H1 (cell line): ENCODE measurements around the gene PCNX4. TPM values are rescaled to one million over a fixed set of nuclear protein-coding genes. Genes with fewer than 3 reads are reported as not detected.

Experiments used
- CTCF ChIA-PET: fragments of 300-600 bp; sonication (Branson Sonifier 250); formaldehyde crosslinking; loops from one replicate; lab custom pipeline; 2021; ENCODE audit not compliant: partially characterized antibody; lab: Charles Lee
- POLR2A ChIA-PET: fragments of 300-600 bp; sonication (Branson Sonifier 250); formaldehyde crosslinking; loops from one replicate; lab custom pipeline; 2021; ENCODE audit warnings: inconsistent platforms; ENCODE audit not compliant: partially characterized antibody; lab: Charles Lee
- DNase-seq, 2 experiments: peaks; one replicate each; pipeline versions ENCODE4 v3.0.0 to v3.0.0-alpha.2; 2010 to 2022; ENCODE audit warnings: low spot score in 2 of 2, low read depth in 1 of 2, mixed read lengths in 1 of 2
- FAIRE-seq: peaks from 2 replicates; lab custom pipeline; 2011; peaks lifted over from hg19 to GRCh38; lab: Jason Lieb, UNC
- H2AFZ ChIP-seq: 2 replicates; pipeline ENCODE4 v1.8.1; 2012; ENCODE audit warnings: low read length, inconsistent platforms
- H2AK5ac ChIP-seq: 2 replicates; pipeline ENCODE4 v1.6.1; 2013; ENCODE audit warnings: low read depth, low read length
- H2BK120ac ChIP-seq: replicated peaks from 2 replicates; pipeline ENCODE3; 2013; ENCODE audit warnings: low read depth, low read length, inconsistent platforms
- H2BK12ac ChIP-seq: 2 replicates; pipeline ENCODE4 v1.6.1; 2013; ENCODE audit warnings: low read depth, low read length
- H2BK15ac ChIP-seq: 2 replicates; pipeline ENCODE4 v1.6.1; 2013; ENCODE audit warnings: low read length
- H2BK20ac ChIP-seq: 2 replicates; pipeline ENCODE4 v1.6.1; 2013; ENCODE audit warnings: low read length
- H2BK5ac ChIP-seq: 2 replicates; pipeline ENCODE4 v1.6.1; 2013; ENCODE audit warnings: low read depth, low read length
- H3K14ac ChIP-seq: 2 replicates; pipeline ENCODE4 v1.6.1; 2013; ENCODE audit warnings: inconsistent platforms; ENCODE audit not compliant: insufficient read length
- H3K18ac ChIP-seq: 2 replicates; pipeline ENCODE4 v1.6.1; 2013; ENCODE audit warnings: low read length; ENCODE audit errors: extremely low read depth
- H3K23ac ChIP-seq: 2 replicates; pipeline ENCODE4 v1.6.1; 2013; ENCODE audit warnings: inconsistent platforms; ENCODE audit not compliant: insufficient read length
- H3K23me2 ChIP-seq: 2 replicates; pipeline ENCODE4 v1.6.1; 2013; ENCODE audit warnings: low read depth, low read length
- H3K27ac ChIP-seq: 2 replicates; pipeline ENCODE4 v1.6.1; 2011; ENCODE audit warnings: low read depth, low read length, inconsistent platforms
- H3K27me3 ChIP-seq, 4 experiments: replicated peaks in 1 of 4; 1 replicate in 1 of 4; 2 replicates in 3 of 4; pipeline versions ENCODE4 v1.6.1 to v1.8.1; 2011 to 2013; ENCODE audit warnings: low read length in 3 of 4, mild to moderate bottlenecking in 3 of 4, inconsistent platforms in 2 of 4, mixed read lengths in 2 of 4, moderate library complexity in 1 of 4; ENCODE audit not compliant: control insufficient read depth in 3 of 4, insufficient read depth in 3 of 4; ENCODE audit errors: extremely low read depth in 1 of 4
- H3K36me3 ChIP-seq, 4 experiments: 2 replicates each; pipeline versions ENCODE4 v1.6.1 to v1.8.1; 2011 to 2013; ENCODE audit warnings: mild to moderate bottlenecking in 4 of 4, low read length in 3 of 4, moderate library complexity in 2 of 4, control low read depth in 1 of 4, inconsistent platforms in 1 of 4; ENCODE audit not compliant: insufficient read depth in 4 of 4, control insufficient read depth in 2 of 4
- H3K4ac ChIP-seq: replicated peaks from 2 replicates; pipeline ENCODE3; 2013; ENCODE audit warnings: low read length, low read depth, mixed read lengths, inconsistent platforms; ENCODE audit not compliant: insufficient read length
- H3K4me1 ChIP-seq, 4 experiments: replicated peaks in 1 of 4; 1 replicate in 1 of 4; 2 replicates in 3 of 4; pipeline versions ENCODE4 v1.6.1 to v1.8.1; 2011 to 2013; ENCODE audit warnings: low read length in 3 of 4, inconsistent platforms in 2 of 4, mixed read lengths in 1 of 4; ENCODE audit not compliant: insufficient read depth in 4 of 4, control insufficient read depth in 3 of 4
- H3K4me2 ChIP-seq, 2 experiments: 2 replicates each; pipeline versions ENCODE4 v1.6.1 to v1.8.1; 2011 to 2013; ENCODE audit warnings: low read depth in 2 of 2, low read length in 2 of 2, control low read depth in 1 of 2, inconsistent platforms in 1 of 2, mild to moderate bottlenecking in 1 of 2; ENCODE audit not compliant: insufficient read depth in 1 of 2
- H3K4me3 ChIP-seq, 4 experiments: fragments of 200-600, 300-600 bp in 1 of 4; sonication (generic), shearing (Covaris generic), sonication (Bioruptor Twin) in 1 of 4; 2 replicates each; pipeline versions ENCODE4 v1.5.1 to v1.8.1; 2011 to 2016; ENCODE audit warnings: low read length in 4 of 4, low read depth in 3 of 4, control low read depth in 2 of 4, inconsistent platforms in 2 of 4, mild to moderate bottlenecking in 2 of 4, mixed read lengths in 1 of 4, moderate library complexity in 1 of 4; ENCODE audit not compliant: insufficient read depth in 2 of 4; ENCODE audit errors: extremely low read depth in 1 of 4
- H3K56ac ChIP-seq: replicated peaks from 2 replicates; pipeline ENCODE3; 2013; ENCODE audit warnings: low read depth, mild to moderate bottlenecking, mixed read lengths, low read length, inconsistent platforms; ENCODE audit not compliant: insufficient read length
- H3K79me1 ChIP-seq: 2 replicates; pipeline ENCODE4 v1.6.1; 2013; ENCODE audit warnings: low read depth, low read length, control low read depth
- H3K79me2 ChIP-seq, 2 experiments: 2 replicates each; pipeline versions ENCODE4 v1.6.1 to v1.8.1; 2012 to 2013; ENCODE audit warnings: low read length in 2 of 2, mild to moderate bottlenecking in 2 of 2, inconsistent platforms in 1 of 2; ENCODE audit not compliant: insufficient read depth in 2 of 2, control insufficient read depth in 1 of 2
- H3K9ac ChIP-seq, 4 experiments: replicated peaks in 1 of 4; 1 replicate in 1 of 4; 2 replicates in 3 of 4; pipeline versions ENCODE4 v1.6.1 to v1.8.1; 2011 to 2013; ENCODE audit warnings: low read depth in 3 of 4, low read length in 3 of 4, control low read depth in 2 of 4, mild to moderate bottlenecking in 2 of 4, moderate library complexity in 2 of 4, inconsistent platforms in 1 of 4; ENCODE audit errors: extremely low read depth in 1 of 4
- H3K9me3 ChIP-seq, 2 experiments: 2 replicates each; pipeline versions ENCODE4 v1.6.1 to v1.8.1; 2012 to 2013; ENCODE audit warnings: mild to moderate bottlenecking in 2 of 2, moderate library complexity in 2 of 2, control low read depth in 1 of 2, inconsistent platforms in 1 of 2, low read depth in 1 of 2, low read length in 1 of 2, mixed read lengths in 1 of 2; ENCODE audit not compliant: insufficient read depth in 2 of 2
- H4K20me1 ChIP-seq, 2 experiments: replicated peaks in 1 of 2; 2 replicates each; pipeline versions ENCODE3 to v1.8.1; 2011 to 2013; ENCODE audit warnings: inconsistent platforms in 2 of 2, low read length in 2 of 2, mild to moderate bottlenecking in 1 of 2; ENCODE audit not compliant: insufficient read depth in 2 of 2, control insufficient read depth in 1 of 2
- H4K5ac ChIP-seq: 2 replicates; pipeline ENCODE4 v1.6.1; 2013; ENCODE audit warnings: low read length, low read depth, mixed read lengths, inconsistent platforms; ENCODE audit not compliant: insufficient read length
- H4K8ac ChIP-seq: 2 replicates; pipeline ENCODE4 v1.8.0; 2013; ENCODE audit warnings: mild to moderate bottlenecking, moderate library complexity, low read length, inconsistent platforms; ENCODE audit not compliant: insufficient read depth; ENCODE audit errors: extremely low read depth
- H4K91ac ChIP-seq: replicated peaks from 2 replicates; pipeline ENCODE3; 2013; ENCODE audit warnings: low read length, mixed read lengths, inconsistent platforms; ENCODE audit not compliant: insufficient read length
- CBX8 ChIP-seq: fragments of 300-800, 300-1000 bp; sonication (generic); IDR thresholded peaks from 2 replicates; pipeline ENCODE4 v1.7.1; 2016; ENCODE audit warnings: low read depth, low read length, borderline replicate concordance
- EZH2 ChIP-seq: fragments of 200-600 bp; sonication (generic); IDR thresholded peaks from 2 replicates; pipeline ENCODE4 v1.7.1; 2012; ENCODE audit warnings: low read depth, mild to moderate bottlenecking, moderate library complexity, low read length, inconsistent platforms; ENCODE audit not compliant: severe bottlenecking
- HDAC2 ChIP-seq, 2 experiments: fragments of 300-600 bp in 1 of 2; sonication (generic) in 1 of 2; IDR thresholded peaks; 2 replicates each; pipeline ENCODE4 v1.6.1; 2011 to 2012; ENCODE audit warnings: low read depth in 2 of 2, low read length in 2 of 2, mild to moderate bottlenecking in 2 of 2, moderate library complexity in 2 of 2, borderline replicate concordance in 1 of 2, inconsistent platforms in 1 of 2
- KDM1A ChIP-seq: fragments of 200-600, 300-600 bp; sonication (generic); IDR thresholded peaks from 2 replicates; pipeline ENCODE4 v1.7.1; 2016; ENCODE audit warnings: mild to moderate bottlenecking, low read length, borderline replicate concordance
- SP1 ChIP-seq: IDR thresholded peaks from 2 replicates; pipeline ENCODE4 v1.6.1; 2011; ENCODE audit warnings: low read depth, low read length
- TCF12 ChIP-seq: IDR thresholded peaks from 2 replicates; pipeline ENCODE4 v1.6.1; 2011; ENCODE audit warnings: low read depth, mild to moderate bottlenecking, low read length
- WGBS, 2 experiments: shearing (Covaris generic) in 1 of 2; methylation state at CpG; one replicate each; pipeline versions ENCODE4 v1.1.6 to v1.1.7; 2013 to 2015; ENCODE audit warnings: low lambda C conversion rate in 2 of 2, mixed read lengths in 2 of 2, inconsistent platforms in 1 of 2, low coverage in 1 of 2, missing lambda C conversion rate in 1 of 2; ENCODE audit not compliant: insufficient replicate concordance in 2 of 2, insufficient coverage in 1 of 2, insufficient read length in 1 of 2; ENCODE audit errors: extremely low coverage in 1 of 2, missing lambda C conversion rate in 1 of 2; 5-methylcytosine and 5-hydroxymethylcytosine counted together
- polyA plus RNA-seq, 7 experiments: library from polyadenylated mRNA; depleted of rRNA in 3 of 7; stranded (reverse) in 5 of 7; unstranded in 2 of 7; fragments of >200 nt in 5 of 7; fragments of 200-250 nt in 2 of 7; gene quantifications; 1 replicate in 5 of 7; 2 replicates in 1 of 7; 4 replicates in 1 of 7; pipeline versions ENCODE4 v1.2.1 to v1.2.3, GENCODE V29; 2011 to 2013; ENCODE audit warnings: missing spikeins in 2 of 7, mixed read lengths in 2 of 7
- total RNA-seq: library from RNA; stranded (reverse); fragmentation: NEBNext Ultra II Directional; extraction: Animal tissue kit (Norgen Biotek cat#: 25700); gene quantifications from 2 replicates; pipeline ENCODE4 v1.2.1, GENCODE V29; 2021

PCNX4 gene
- total and polyA plus RNA-seq, 2 of the 8 experiments (the other 6 are each of a cell fraction or from before 2014, with no cell fraction given) = 28.4 to 35.5 TPM

DNA sequence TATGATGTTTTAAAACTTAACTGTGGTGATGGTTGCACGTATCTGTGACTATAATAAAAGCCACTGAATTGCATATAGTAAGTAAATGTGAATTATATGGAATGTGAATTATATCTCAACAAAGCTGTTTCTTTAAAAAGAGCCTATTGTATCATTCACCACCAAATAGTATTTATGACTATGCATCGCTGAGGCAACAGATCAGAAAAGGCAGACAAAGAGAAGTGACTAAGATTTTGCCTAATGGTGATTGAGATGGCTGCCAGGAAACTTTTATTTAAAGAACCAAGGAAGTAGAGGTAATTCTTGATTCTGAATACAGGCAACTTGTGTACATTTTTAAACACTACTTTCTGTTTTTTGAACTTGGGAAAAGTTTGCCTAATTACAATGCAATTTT is 41.8 kb downstream of the PCNX4 start:
- 88% methylated on average over 2 of the region's 2 CpGs; no CpG with 5 or more reads in 1 of the 2 experiments for WGBS, 2 experiments
- no peaks in the 10 kb centered on the region for H3K4me1 ChIP-seq
- no peak overlapping the region for H3K9ac ChIP-seq
- no peak overlapping the region for H2BK120ac ChIP-seq
- no peak overlapping the region for H3K18ac ChIP-seq
- H2AFZ ChIP-seq = no peak overlapping the region
- no peak overlapping the region for H3K4me3 ChIP-seq
- H2AK5ac ChIP-seq = no peak overlapping the region
- no peak for DNase-seq
- no peaks in the 10 kb centered on the region for H3K23me2 ChIP-seq
- ChIA-PET POLR2A (no interaction called here), CTCF (interaction anchor here (0.9 kb wide), 1 partner anchor 17 kb away, joined by 3 read pairs; no protein-coding TSS in a partner anchor)
- no peak overlapping the region for H4K5ac ChIP-seq
- H3K79me2 ChIP-seq = no peaks in the 10 kb centered on the region
- no peak overlapping the region for H2BK5ac ChIP-seq
- no peak overlapping the region for H4K91ac ChIP-seq
- H3K9me3 ChIP-seq = no peaks in the 10 kb centered on the region
- H3K14ac ChIP-seq = no peak overlapping the region
- H4K8ac ChIP-seq = no peak overlapping the region
- H3K27me3 ChIP-seq = peaks cover 0 to 1% (median 0%) of the 10 kb centered on the region in 4 experiments; a peak in 1 of 7 replicates
- H4K20me1 ChIP-seq = no peaks in the 10 kb centered on the region
- H3K27ac ChIP-seq = no peak overlapping the region
- H3K56ac ChIP-seq = no peak overlapping the region
- no peak overlapping the region for H2BK12ac ChIP-seq
- H3K36me3 ChIP-seq = no peaks in the 10 kb centered on the region; a peak in 1 of 8 replicates
- no peak overlapping the region for H2BK15ac ChIP-seq
- H3K4me2 ChIP-seq = no peak overlapping the region
- no peak overlapping the region for H3K23ac ChIP-seq
- FAIRE-seq = no peak
- H2BK20ac ChIP-seq = no peak overlapping the region
- no peaks in the 10 kb centered on the region for H3K79me1 ChIP-seq
- no peak overlapping the region for H3K4ac ChIP-seq
- TF ChIP-seq TCF12 (no peak), HDAC2 (IDR thresholded peaks at IDR 0.05; ENCODE audit: borderline replicate concordance in 1 of 2, low read depth in 2 of 2, low read length in 2 of 2) (no peak), EZH2 (no peak), CBX8 (no peak), SP1 (no peak), KDM1A (no peak)
